ENCODE measurements around the gene USP34. TPM values are rescaled to one million over a fixed set of nuclear protein-coding genes. Genes with fewer than 3 reads are reported as not detected.

Gene USP34
- total and polyA plus RNA-seq, 3 donors from 2014 or later: 92.3 to 235 (median 230) TPM

DNA sequence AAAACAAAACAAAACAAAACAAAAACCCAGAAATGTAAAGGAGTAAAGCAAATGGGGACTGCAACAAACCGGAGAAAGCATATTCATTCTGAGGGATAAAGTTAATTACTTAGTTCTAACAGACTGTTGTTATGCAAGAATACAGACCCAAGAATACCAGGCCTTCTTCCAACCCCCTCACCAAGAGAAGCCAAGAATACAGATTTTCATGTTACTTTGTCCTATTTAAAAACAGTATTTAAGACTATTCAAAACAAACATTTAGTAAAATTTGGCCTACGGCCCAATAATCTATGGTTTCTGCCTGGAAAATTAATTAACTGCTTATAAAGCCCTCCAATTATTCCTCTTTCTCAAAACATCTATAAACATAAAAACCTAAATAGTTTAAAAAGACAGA is 91.4 kb downstream of the USP34 start:
- H3K27me3 ChIP-seq: no peaks in the 10 kb centered on the region
- H3K4me3 ChIP-seq: no peak overlapping the region
- no peak overlapping the region for H3K27ac ChIP-seq
- no peak for DNase-seq
- intact Hi-C loops (cut with DNase I; ENCODE audit: low total_unique reads): no loop called here
- H3K9me3 ChIP-seq: no peaks in the 10 kb centered on the region
- WGBS, 2 donors: 73% methylated on average over 2 of the region's 2 CpGs
- TF ChIP-seq POLR2A (IDR thresholded peaks at IDR 0.05): no peak
- TF ChIP-seq, protein P1, sequence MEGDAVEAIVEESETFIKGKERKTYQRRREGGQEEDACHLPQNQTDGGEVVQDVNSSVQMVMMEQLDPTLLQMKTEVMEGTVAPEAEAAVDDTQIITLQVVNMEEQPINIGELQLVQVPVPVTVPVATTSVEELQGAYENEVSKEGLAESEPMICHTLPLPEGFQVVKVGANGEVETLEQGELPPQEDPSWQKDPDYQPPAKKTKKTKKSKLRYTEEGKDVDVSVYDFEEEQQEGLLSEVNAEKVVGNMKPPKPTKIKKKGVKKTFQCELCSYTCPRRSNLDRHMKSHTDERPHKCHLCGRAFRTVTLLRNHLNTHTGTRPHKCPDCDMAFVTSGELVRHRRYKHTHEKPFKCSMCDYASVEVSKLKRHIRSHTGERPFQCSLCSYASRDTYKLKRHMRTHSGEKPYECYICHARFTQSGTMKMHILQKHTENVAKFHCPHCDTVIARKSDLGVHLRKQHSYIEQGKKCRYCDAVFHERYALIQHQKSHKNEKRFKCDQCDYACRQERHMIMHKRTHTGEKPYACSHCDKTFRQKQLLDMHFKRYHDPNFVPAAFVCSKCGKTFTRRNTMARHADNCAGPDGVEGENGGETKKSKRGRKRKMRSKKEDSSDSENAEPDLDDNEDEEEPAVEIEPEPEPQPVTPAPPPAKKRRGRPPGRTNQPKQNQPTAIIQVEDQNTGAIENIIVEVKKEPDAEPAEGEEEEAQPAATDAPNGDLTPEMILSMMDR (IDR thresholded peaks at IDR 0.05): no peak
- no peaks in the 10 kb centered on the region for H3K36me3 ChIP-seq (ENCODE audit: low read depth, missing control alignments)
- no peaks in the 10 kb centered on the region for H3K4me1 ChIP-seq

DNA sequence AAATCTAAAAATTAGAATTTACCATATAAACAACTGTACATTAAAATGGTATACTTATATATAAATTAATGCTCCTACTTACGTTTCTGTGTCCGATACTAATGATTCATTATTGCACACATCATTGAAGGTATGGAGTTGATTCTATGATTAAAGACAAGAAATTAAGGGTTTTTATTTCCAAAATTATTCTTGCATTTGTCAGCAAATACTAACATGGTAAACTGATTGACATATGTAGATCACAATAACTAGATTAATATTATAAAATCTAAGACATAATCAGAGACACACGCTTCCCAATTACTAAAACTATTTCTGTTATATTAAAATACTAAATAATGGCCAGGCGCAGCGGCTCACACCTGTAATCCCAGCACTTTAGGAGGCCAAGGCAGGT is 92.6 kb downstream of the USP34 start:
- H3K27ac ChIP-seq: no peak overlapping the region
- 96 to 97% methylated on average over 5 of the region's 5 CpGs for WGBS, 2 donors
- DNase-seq: no peak
- TF ChIP-seq, protein P1 (IDR thresholded peaks at IDR 0.05): no peak
- TF ChIP-seq POLR2A (IDR thresholded peaks at IDR 0.05): no peak
- intact Hi-C loops (cut with DNase I; ENCODE audit: low total_unique reads): no loop called here
- no peaks in the 10 kb centered on the region for H3K27me3 ChIP-seq
- no peaks in the 10 kb centered on the region for H3K9me3 ChIP-seq
- H3K4me3 ChIP-seq: no peak overlapping the region
- no peaks in the 10 kb centered on the region for H3K36me3 ChIP-seq (ENCODE audit: low read depth, missing control alignments)
- no peaks in the 10 kb centered on the region for H3K4me1 ChIP-seq

DNA sequence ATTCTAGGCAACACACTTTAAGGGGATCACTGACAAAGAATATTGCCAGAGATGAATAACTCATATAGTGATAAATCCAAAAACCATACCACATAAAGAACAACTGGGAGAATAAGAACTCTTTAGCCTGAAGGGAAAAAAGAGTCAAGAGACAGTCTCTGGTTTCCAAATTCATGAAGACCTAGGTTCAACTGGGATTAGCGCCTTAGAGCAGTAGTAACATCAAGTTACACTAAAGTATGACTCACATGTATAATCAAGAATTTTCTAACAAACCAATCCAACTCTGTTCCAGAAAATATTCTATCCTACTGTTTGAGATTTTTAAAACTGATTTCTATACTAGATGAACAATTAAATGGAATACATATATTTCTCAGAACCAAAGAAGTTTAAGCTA is 93.8 kb downstream of the USP34 start:
- Histone ChIP-seq H3K27me3 (no peaks in the 10 kb centered on the region), H3K36me3 (ENCODE audit: low read depth, missing control alignments) (no peaks in the 10 kb centered on the region), H3K4me3 (no peak overlapping the region), H3K9me3 (no peaks in the 10 kb centered on the region), H3K27ac (no peak overlapping the region), H3K4me1 (no peaks in the 10 kb centered on the region)
- DNase-seq: no peak
- intact Hi-C loops (cut with DNase I; ENCODE audit: low total_unique reads): no loop called here
- 93 to 97% methylated on average over 1 of the region's 1 CpG for WGBS, 2 donors
- no peak for TF ChIP-seq POLR2A (IDR thresholded peaks at IDR 0.05)

DNA sequence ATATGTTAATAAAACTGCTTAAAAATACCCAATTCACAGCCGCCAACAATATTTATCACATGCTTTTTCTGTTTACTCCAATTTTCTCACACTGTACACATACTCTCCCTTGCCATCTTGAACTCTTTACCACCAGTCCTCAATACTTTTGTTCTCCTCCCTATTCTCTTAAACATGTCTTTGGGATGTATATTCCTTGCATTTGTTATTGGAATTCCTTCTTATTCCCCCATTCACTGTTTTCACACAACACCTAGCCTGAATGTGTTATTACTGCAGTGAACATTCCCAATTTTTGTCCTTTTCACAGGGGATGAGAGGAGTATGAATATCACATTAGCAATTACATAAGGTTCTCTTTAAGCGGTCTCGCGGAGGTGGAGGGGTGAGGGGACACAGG is 94.7 kb downstream of the USP34 start:
- H3K4me1 ChIP-seq: no peaks in the 10 kb centered on the region
- H3K9me3 ChIP-seq: no peaks in the 10 kb centered on the region
- TF ChIP-seq, protein P1 (IDR thresholded peaks at IDR 0.05): no peak
- TF ChIP-seq POLR2A (IDR thresholded peaks at IDR 0.05): no peak
- intact Hi-C loops (cut with DNase I; ENCODE audit: low total_unique reads): no loop called here
- H3K27me3 ChIP-seq: no peaks in the 10 kb centered on the region
- H3K4me3 ChIP-seq: no peak overlapping the region
- H3K36me3 ChIP-seq (ENCODE audit: low read depth, missing control alignments): no peaks in the 10 kb centered on the region
- WGBS, 2 donors: 95 to 98% methylated on average over 4 of the region's 4 CpGs
- no peak overlapping the region for H3K27ac ChIP-seq
- no peak for DNase-seq

DNA sequence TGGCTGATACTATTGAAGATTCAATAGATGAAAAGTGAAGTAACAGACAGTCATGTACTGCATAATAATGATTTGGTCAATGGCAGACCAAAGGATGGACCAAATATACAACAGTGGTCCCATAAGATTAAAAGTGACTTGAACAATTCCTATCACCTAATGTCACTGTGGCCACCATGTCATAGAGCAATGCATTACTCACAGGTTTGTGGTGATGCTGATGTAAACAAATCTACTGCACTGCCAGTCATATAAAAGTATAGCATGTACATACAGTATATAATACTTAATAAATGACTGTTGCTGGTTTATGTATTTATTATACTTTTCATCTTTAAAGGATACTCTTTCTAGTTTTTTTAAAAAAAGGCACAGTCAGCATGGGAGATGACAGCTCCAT is 99.9 kb downstream of the USP34 start:
- intact Hi-C loops (cut with DNase I; ENCODE audit: low total_unique reads): no loop called here
- no peaks in the 10 kb centered on the region for H3K36me3 ChIP-seq (ENCODE audit: low read depth, missing control alignments)
- no peak overlapping the region for H3K4me3 ChIP-seq
- TF ChIP-seq, protein P1 (IDR thresholded peaks at IDR 0.05): no peak
- no peak for TF ChIP-seq POLR2A (IDR thresholded peaks at IDR 0.05)
- no peaks in the 10 kb centered on the region for H3K4me1 ChIP-seq
- no peak for DNase-seq
- H3K9me3 ChIP-seq: no peaks in the 10 kb centered on the region
- no peak overlapping the region for H3K27ac ChIP-seq
- H3K27me3 ChIP-seq: no peaks in the 10 kb centered on the region
